ENCODE measurements around the gene ZFHX2.

Gene ZFHX2

DNA sequence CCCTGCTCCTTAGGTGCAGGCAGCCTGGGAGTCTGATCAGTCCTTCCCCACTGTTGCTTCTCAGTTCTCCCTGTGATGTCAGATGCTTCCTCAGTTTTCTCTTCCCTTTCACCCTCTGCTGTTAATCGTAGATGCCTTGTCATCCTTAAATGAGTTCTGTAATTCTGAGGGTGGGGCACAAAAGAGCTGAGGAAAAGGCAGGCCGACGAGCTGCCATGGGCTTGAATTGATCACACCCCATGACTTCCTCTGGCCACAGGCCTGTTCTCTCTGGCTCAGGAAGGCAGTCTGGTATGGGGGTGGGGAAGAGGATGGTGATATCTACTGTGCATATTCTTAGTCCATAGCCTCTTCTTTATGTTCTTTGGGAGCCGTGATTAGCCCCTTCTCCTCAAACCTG lies 21.3 kb upstream of the ZFHX2 start:
- DNase-seq (ENCODE audit: low spot score): no peak

DNA sequence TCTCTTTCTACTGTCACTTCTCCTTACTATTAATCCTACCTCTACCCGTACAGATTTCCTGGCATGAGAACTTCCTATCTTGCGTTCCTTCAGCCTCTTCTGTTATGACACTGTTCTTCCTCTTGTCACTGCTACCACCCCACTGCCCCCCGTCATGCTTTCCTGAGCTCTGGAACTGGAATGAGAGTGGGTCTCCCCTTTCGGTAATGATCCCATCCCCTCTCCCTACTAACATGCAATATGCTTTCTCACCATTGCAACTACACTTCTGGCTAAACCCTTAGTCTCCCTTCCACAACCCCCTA lies 20.9 kb upstream of the ZFHX2 start:
- no peak for DNase-seq (ENCODE audit: low spot score)

DNA sequence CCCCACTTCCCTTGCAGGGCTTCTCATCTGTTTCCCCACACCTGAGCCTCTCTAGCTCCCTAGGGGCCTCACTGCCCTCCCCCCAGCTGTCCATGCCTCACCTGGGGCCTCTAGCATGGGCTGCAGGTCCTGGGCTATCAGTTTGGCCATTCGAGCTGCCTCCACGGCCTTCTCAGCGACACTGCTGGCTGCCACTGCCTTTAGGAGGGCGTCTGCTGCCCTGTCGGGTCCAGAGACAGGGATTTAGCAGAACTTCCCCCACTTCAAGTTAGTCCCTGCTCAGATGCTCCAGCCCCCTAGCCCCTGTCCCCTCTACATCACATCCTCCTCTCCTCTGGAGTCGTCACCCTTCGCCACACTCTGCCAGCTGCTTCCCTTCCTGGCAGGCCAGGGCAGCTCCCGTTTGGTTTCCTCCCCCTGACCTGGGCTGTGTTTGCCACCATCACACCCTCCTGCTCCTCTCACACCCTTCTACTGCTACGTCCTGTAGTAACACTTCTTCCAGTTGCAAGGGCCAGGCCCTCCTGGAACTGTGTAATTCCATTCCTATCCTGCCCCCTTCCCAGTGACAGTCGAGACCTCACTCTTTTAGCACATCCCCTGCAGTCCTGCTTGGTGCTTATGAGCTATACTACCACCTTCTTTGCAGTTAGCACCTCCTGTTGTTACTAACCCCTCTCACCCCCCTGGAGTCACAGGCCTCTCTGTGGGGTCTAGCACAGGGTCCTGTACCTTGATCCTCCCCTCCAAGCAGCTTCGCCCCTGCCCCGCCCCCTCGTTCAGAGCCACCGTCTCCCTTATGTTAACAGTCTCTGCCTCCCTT lies 20.3 kb upstream of the ZFHX2 start:
- no peak for DNase-seq (ENCODE audit: low spot score)

DNA sequence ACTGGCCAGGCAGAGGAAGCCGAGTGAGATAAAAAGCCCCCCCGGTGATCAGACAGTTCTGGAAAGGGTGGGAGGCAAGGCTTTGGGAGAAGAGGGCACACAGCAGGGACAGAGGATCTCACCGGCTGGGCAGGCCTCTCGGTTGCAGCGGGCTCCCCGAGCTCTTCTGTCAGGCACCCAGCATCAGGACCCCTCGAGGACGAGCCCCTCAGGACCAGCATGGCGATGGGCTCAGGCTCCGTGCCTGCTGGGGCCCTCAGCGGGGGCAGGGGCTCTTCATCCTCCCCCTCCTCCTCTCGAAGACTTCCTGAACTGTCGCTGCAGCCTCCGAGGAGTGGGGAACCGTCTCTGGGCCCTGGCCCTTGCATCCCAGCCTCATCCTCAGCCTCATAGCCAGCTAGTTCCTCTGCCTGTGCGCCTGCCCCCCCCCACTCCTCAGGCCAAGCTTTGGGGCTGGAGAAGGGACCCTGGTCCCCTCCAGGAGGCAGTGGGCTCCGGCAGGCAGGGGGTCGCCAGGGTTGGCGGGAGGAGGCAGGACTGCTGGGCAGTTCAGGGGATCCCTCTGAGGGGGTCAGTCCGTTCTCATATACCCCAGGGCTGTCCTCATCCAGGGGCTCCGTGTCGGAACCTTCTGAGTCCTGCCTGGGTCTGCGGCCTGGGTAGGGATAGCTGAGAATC lies 19.4 kb upstream of the ZFHX2 start:
- no peak for DNase-seq (ENCODE audit: low spot score)

DNA sequence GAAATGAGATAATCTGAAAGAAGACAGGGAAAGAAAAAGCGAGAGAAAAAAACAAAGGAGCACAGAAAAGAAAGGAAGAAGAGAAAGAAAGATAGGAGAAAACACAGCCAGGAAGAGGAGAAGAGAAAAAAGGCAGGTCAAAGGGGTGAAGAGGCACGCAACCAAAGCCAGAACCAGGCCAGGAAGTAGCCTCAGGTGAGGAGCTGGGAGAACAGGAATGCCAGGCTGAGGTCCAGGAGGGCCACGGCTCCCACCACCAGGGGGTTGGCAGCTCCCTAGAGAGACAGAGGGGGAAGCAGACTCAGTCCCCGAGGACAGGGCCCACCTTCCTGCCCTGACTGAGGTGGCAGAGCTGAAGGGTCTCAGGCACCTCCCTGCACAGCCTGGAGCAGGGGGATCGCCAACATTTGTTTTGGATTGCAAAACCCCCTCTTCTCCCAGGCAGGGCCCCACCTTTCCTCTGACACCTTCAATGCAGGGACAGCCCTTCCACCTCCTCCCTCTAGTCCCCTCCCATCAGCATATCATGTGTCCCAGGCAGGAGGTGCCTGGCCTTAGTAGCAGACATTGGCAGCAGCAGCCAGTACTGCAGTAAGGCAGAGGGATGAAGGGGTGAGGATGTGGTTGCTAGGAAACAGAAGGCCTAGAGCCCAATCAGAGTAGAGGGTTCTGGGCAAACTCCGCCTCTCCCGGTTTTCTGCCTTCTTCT lies 18.0 kb upstream of the ZFHX2 start:
- no peak for DNase-seq (ENCODE audit: low spot score)

DNA sequence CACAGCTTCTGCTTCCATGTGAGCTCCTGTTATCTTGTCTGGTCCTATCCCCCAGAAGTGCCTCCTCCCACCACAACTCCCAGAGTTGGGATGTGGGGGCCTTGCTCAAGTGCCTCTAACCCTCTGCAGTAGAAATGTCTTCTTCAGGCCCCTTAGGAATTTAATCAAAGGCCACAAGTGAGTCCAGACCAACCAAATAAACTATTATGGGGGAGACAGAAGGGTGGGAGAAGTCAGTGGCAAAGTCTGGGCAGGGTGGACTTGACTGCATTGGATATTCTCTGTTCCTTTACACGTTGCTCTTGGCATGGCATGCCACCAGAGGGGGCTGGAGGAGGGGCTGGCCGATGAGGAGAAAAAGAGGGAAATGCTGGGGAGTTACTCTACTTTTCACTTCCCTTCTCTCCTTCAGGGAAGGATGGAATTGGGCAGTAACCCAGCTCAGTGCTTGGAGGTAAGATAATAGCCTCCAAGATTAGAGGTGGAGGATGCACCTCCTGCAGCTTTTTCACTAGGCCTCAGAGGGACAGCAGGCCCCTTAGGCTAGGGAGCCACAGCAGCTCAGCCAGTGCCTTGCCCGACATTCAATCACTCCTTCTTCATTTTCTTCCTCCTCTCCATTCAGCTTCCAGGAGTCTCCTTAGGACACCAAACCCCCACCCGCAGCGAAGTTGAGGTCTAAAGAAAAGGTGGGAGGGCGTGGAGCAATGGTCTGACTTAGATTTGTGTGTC lies 17.2 kb upstream of the ZFHX2 start:
- no peak for DNase-seq (ENCODE audit: low spot score)

DNA sequence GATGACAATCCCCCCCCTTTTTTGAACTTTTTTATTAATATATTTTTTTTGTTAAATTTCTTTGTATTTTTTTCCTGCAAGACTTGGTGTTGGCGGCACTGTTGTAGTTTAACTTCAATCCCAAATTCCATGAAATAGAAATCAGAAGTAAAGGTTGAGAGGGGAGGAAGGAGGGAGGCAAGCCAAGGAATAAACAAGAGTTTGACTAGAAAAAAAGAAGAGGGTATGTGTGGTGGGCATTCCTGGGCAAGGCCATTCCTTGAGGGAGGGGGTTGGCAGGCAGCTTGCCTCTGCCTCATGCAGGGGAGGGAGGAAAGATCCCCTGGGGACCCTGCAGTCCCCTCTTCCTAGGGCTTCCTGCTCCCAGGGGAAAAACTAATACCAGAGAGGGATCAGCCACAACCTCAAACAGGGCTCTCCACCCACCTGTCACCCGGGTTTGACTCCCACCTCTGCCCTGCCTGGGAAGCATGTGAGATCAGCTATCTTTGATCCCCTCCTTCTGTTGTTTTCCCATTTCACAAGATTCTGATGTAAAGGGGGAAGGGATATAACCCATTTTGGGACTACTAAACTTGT lies 16.5 kb upstream of the ZFHX2 start:
- no peak for DNase-seq (ENCODE audit: low spot score)

DNA sequence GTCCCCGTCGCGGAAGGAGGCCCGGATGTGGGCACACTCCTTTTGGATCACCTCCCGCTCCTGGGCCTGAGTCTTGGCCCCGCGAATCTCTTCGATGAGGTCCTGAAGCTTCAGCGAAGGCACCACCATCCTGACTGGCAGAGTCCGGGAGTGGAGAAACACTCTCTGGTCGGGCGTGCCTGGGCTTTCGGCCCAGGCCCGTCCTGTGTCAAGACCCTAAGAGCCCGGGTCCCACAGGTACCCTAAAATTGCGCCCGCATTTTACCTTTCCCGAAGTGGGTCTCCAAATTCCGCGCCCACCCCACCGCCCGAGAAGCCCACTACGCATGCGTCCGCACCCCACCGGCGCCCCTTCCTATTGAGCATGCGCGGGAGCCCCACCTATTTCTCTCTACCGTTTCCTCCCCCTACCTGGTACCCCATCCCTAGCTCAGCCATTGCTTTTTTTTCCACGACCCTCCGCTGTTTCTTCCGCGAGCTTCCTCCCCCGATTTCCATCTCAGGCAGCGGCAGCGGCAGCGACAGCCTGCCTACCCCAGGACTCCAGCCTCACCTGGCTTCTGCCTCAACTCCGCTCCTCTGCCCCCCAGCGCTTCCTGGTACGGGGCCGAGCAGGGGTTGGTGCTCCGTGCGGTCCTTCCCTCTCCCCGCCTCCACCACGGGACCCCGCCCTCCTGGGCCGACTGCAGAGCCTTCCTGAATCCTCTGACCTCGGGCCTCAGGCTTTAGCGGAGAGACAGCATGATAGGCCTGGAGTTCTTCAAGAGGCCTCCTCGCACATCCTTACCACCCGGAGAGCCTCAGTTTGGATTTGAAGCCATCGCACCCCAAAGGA lies 15.8 kb upstream of the ZFHX2 start, which contains the start of gene AP1G2:
Gene AP1G2, minus strand, starts transcription at position 606 of the 835 bp plus-strand sequence. Its CDS starts 477 bp downstream, at position 129.
- peak; percentile 69 for DNase-seq (ENCODE audit: low spot score)

DNA sequence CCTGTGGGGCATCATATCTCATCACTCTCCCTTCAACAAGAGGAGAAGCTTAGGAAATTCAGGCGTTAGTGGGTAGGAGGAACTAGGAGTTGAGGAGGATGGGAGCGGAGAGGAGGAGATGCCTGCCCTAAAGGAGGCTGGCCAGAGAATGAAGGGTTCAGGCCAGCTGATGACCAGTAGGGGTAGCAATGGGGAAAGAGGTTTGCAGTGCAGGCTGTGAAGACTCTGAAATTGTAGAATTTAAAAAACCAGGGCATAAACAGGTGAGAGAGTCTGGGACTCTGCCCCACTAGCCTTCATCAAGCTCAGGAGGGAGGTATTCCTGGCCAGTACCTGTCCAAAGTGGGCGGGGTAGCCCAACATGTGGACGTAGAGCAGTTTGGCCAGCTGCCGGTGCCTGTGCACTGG lies 15.2 kb upstream of the ZFHX2 start:
- peak; percentile 62 for DNase-seq (ENCODE audit: low spot score)

DNA sequence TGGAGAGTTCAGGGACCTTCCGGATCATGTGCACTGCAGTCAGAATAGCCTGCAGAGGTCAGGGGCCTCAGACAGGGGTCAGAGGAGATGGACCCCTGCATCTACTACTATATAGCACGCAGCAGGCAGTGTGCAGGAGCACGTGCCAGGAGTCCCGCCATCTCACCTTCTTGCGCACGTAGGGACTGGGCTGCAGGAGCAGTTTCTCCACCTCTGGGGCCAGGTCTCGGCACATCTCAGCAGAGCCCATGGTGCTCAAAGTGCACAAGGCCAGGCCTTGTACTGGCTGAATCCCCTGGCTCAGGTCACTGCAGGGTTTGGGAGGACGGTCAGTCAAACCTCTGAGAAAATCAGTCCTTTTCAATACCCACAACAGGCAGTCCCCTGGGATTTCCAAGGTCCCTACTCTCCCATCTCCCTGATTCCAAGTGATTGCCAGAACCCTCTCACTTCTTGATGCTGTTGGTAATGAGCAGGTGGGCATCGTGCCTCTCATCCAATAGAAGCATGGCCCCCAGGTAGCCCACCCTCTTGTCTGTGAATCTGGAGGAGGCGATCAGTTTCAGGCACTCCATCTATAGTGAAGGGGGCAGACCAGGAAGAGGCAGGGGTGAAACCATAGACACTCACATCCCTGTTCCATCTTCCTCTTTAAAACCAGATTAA lies 14.7 kb upstream of the ZFHX2 start:
- DNase-seq (ENCODE audit: low spot score): no peak

DNA sequence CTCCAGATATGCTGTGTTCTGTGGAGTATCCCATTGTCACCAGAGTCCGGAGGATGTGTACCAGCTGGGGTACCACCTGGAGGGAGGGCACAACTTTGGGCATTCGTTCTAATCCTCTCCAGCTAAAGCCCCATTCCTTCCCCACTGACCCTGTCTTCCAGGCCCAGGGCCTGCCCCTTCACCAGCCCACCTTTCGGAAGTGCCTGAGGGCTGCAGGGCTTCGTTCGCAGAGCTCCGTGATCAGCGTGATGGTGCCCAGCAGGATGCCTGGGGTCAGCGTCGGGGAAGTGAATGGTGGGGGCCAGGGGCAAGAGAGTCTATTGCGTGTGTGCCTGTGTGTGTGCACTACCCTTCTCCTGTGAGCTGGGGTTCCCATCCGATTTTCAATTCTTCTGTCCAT lies 14.1 kb upstream of the ZFHX2 start:
- no peak for DNase-seq (ENCODE audit: low spot score)

DNA sequence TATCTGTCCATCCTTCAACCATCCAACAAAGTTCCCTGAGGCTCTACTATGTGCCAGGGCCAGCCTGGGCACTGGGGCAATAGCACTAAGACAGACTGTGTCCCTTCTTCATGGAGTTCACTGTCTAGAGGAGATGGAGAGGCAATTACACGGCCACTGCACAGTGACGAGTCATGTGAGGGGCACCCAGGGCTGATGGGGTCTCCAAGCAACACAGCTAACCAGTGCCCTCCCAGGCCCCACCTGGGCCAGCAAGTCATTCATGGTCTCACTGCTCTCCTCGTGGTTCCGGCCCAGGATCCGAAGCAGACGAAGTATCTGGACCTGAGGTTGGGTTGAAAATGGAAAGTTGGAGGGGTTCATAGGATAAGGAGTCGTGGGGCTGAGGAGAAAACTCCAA lies 13.3 kb upstream of the ZFHX2 start:
- no peak for DNase-seq (ENCODE audit: low spot score)

DNA sequence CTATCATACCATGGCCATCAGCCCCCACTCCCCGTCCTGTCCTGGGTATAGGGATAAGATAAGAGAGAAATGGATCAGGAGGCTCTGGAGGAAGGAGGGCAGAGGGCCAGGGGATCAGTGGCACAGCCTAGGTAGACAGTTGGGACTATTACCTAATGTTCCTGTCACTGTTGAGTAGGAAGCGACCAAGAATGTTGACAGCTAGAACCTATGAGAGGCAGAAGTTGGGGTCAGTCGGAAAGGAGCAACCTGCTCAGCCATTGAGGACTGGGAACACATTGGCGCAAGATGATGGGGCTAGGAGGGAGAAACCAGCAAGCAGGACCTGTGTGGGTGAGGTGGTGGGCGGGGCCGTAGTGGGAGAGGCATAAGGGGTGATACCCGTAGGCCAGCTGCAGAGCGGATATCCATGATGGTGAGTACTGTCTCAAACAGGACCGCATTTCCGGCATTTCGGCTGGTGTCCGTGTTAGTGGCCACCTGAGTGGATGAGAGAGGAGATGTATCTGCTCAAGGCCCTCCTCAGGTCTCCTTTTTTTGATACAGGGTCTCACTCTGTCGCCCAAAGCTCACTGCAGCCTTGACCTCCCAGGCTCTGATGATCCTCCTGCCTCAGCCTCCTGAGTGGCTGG lies 12.7 kb upstream of the ZFHX2 start:
- no peak for DNase-seq (ENCODE audit: low spot score)

DNA sequence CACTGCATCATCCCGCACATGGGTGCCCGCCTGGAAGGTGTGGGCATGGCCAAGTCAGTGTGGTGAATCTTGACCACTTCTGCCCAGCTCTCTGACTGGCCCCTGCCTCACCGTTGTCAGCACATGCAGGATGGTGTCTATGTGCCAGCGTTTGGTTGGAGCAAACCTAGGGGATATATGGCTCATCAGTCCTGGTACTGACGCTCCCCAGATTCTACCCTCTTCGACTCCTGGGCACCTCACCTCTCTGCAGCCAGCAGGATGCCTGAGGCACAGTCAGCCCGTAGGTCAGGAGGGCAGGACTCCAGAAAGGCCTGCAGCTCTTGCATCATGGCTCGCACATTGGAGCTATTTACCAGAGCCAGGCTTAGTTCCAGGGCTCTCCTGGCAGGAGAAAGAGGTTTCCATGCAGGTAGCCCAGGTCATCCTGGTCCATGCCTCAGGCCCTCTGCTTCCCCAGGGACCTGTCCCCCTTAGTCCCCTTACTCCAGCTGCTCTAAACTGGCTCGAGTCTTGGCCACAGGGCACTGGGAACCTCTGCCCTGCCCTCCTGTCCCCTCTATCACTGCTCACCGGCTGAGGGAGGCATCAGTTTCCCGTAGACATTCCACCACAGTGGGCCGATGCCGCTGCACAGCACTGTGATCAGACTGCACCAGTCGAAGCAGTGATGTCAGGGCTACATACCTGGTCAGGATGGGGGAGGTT lies 12.1 kb upstream of the ZFHX2 start:
- no peak for DNase-seq (ENCODE audit: low spot score)

DNA sequence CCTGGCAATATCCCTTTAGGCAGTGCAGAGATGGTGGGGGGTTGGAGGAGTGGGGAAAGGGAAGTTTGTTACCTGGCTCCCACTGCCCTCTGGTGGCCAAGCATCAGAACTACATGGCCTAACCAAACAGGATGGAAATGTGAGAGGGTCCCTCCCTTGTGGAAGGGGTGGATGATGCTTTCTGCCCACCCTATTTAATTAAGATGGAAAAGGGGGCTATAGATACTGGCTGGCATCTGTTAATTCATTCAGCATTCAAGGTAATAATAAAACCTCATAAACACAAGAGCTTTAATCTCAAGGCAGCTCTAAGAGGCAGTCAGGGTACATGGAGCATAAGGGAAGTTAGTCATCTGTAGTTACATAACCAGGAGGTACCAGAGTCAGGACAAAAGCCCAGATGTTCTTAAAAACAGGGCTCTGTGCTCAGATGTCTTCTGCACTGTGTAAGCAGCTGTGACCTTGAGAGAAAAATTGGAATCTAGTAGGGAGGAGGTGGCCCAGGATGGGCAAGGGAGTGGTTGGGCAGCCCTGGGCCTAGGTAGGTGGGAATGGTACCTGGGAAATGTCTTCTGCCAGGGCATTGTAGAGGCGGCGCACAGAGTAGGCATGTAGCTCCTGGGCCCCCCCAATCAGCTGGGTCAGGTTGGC lies 11.4 kb upstream of the ZFHX2 start:
- DNase-seq (ENCODE audit: low spot score): peak; percentile 77

DNA sequence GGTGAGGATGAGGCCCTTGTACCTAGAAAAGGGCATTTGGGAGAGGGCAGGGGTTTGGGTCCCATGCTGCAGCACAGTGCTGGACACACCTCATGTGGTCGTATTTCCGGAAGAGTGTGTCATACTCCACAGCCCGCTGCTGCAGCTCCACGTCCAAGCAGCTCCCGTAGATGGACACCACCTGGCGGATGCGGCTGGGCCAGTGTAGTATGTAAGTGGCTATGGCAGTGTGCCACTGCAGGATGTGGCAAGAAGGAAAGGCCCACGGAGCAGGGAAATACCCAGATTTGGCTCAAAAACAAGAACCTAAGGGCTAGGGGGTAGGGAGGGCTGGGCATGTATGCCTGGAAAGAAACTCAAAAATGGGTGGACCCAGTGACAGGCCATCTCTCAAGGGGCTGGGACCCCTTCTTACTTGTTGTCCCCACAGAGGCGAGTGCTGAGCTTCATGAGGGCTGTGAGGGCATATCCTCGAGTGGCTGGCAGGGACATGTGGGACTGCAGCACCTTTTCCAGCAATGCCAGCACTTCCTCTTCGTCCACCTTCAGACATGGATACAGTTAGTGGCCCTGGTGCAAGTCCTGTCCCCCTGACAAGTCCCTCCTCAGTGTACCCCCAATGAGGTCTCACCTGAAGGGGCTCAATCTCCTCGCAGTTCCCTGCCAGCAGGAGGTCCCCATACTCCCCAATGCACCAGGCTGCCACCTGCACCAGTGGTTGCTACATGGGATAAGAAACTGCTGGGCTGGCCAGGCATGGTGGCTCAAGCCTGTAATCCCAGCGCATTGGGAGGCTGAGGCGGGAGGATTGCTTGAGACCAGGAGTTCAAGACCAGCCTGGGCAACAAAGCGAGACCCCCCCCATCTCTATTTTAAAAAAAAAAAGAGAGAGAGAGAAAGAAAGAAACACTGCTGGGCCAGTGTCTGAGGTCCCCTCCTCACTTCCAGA lies 10.6 kb upstream of the ZFHX2 start:
- no peak for DNase-seq (ENCODE audit: low spot score)

DNA sequence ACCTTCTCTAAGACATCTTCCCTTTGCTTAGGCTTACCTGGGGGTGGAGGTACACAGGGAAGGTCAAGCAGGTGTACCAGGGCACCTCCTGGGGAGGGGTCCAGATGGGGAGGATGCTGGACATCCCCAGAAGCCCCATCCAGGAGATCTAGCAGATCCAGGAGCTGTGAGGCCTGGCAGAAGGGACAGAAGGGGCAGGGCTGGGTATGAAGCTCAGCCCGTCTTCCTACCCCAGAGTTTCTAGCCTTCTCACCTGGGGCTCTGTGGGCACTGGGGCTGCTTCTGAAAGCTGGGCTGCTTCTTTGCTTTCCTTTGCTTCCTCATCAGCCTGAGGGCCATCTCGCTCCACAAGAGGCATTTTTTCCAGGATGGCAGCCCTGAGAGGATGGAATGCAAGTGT lies 9.7 kb upstream of the ZFHX2 start:
- DNase-seq (ENCODE audit: low spot score): no peak
